Measurements from ENCODE around the gene SLC30A2.

Gene SLC30A2

DNA sequence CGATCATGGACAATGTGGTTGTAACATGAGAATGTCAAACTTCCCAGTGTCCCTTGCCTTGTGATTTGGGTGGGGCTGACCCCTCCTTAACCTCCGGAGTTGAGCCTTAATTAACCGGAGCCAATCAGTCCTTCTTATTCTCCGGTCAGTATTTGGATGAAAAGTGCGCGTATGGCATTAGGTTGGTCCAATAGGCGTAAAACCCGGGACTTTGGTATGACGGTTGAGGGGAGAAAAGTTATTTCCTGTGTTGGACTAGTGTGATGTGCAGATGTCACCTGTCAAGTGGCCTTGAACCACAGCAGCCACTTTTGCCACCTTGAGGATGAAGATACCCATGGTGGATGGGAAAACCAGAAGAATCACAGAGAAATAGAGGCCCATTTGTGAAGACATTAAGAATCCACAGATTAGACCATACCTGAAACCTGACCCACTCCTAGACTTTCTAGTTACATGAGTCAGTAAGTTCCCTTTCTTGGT is 53.2 kb downstream of the SLC30A2 start:
- DNase-seq = no peak

DNA sequence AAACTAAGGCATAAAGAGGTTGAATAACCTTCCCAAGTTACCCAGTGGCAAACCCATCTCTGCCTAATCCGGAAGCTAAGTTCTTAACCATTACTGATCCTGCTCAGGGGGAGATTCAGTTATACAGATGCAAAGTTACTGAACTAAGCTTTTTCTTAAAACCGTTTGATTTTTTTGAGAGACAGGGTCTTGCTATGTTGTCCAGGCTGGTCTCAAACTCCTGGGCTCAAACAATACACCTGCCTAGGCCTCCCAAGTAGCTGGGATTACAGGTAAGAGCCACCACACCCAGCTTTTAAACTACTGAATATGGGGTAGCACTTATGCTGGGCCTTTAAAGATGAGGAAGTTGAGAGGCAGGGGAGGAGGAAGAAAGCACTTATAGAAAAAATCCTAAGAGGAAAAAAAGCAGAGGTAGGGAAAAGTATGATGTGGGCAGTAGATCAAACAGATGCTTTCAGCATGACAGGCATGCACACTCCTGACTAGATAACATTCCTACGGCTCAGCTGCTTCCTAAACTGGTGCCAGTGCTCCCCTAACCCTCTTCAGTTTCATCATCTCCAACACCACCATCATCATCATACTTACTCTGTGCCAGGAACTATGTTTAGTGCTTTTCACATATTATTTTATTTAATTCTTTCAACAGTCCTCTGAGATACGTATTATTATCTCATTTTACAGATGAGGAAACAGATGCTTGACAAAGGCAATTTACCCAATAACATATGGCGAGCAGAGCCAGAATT is 53.8 kb downstream of the SLC30A2 start:
- no peak for DNase-seq

DNA sequence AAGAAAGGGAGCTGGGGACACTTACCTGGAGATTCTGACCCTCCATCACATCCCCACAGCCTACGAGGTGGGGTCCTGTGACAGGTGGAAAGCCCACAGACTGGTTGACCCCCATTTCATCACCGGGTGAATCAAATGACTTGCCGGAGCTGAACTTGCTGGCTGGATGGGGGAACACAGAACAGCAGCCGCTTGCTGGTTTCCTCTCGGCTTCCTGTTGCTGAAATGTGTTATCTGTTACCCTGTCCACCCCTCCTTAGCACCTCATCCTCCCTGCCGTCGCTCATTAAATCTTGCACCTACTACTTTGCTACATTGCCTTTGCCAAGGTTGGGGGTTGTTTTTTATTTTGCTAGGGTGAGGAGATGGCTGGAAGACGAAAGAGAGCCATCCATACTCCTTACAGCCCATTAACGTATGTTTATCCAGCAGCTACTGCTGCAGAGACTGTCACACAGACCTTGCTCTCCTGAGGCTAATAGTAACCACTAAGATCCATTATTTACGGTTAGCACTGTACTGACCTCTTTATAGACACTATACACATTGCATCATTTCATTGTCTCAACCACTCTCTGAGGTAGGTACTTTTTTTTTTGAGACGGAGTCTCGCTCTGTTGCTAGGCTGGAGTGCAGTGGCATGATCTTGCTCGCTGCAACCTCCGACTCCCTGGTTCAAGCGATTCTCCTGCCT is 55.1 kb downstream of the SLC30A2 start:
- peak; percentile 34 for DNase-seq

DNA sequence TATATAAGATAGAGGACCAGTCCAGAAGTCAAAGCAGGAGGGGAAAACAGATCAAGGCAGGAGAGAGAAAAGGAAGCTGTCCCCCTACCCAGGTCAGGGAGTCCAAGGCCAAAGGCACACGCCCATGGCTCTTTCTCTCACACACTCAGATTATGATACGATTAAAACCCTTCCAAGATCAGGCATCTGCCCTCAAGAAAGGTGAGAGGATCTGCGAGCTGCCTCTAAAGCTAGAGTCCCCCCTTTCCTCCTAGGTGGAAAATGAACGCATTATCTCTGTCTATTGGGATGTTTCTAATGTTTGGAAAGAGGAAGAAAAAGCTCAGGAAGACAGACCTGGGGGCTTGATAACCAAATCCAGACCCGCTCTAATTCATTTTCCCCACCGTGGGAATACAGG is 55.7 kb downstream of the SLC30A2 start:
- DNase-seq = no peak

DNA sequence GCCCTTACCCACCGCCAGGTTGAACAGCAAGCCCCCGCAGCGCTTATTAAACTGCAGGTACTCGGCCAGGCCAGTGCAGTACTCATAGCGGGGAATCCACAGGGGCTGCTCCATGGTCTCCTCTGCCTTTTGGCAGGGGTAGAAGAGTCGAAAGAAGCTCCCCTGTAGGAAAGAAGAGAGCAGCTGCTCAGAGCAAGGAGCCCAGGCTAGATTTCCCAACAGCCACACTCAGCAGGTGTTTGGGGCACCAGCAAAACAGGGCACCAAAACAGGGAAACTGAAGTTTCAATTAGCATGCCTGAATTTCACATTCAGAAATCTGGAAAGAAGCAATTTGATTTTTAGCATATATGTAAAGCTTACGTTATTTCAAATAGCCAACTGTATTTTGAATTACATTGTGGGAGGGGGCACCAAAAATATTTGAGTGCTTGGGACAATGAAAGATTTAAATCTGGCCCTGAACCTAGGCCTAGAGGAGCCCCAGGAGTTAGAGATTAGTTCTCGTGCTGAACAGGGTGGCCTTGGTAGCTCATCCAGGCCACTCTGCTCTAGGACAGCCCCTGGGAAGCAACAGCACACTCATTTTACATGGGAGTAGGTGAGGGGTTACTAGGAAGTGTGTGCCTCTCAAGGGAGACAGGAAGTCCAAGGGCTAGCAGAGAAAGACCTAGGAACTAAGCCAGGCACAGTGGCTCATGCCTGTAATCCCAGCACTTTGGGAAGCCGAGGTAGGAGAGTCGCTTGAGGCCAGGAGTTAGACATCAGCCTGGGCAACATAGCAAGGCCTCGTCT is 56.3 kb downstream of the SLC30A2 start:
- no peak for DNase-seq

DNA sequence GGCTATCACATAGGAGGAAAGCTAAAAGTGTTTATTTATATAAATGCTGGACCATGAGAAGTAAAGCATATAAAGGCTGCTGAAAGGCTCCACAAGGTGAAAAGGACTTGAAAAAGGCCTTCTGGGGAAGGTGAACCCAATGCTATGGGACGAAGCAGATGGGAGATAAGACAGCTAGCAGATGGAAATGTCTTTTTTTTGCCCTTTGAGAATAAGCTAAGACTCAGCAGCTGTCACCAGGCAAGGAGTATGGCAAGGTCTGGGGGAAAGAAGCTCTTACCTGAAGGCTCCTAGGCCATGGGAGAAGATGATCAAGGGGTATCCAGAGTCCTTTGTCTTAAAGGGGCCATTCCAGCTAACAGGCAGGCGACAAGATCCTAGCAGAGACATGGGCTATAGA is 58.0 kb downstream of the SLC30A2 start:
- DNase-seq = no peak

All from activated naive CD4-positive, alpha-beta T cell treated with Interleukin-2 at 50 U/mL for 16 hours (primary cell).